ENCODE results near the gene ZC3H12D.

The ZC3H12D gene

GRCh38 chr6:149451376-149452036, 33.3 kb downstream of the ZC3H12D start:
- H4K20me1 ChIP-seq (ENCODE audit: insufficient read depth, low read length) = no peaks in the 10 kb centered on the region
- H3K4me3 ChIP-seq (ENCODE audit: low read length) = no peak overlapping the region
- no peak overlapping the region for H3K27ac ChIP-seq (ENCODE audit: low read length)
- no peaks in the 10 kb centered on the region for H3K9me2 ChIP-seq (replicated peaks; ENCODE audit: insufficient read depth, low read length)
- H2AFZ ChIP-seq (ENCODE audit: low read length) = no peak overlapping the region
- no peaks in the 10 kb centered on the region for H3K36me3 ChIP-seq (replicated peaks; ENCODE audit: insufficient read depth, low read length)
- no peak for DNase-seq
- H3K4me2 ChIP-seq (ENCODE audit: low read depth, low read length) = no peak overlapping the region
- no peak overlapping the region for H3K9ac ChIP-seq (ENCODE audit: low read length)
- H3K4me1 ChIP-seq (ENCODE audit: low read length) = no peaks in the 10 kb centered on the region
- TF ChIP-seq EZH2 (optimal IDR thresholded peaks at IDR 0.05; ENCODE audit: low read depth, low read length) (no peak), EZH2phosphoT487 (IDR thresholded peaks at IDR 0.05; ENCODE audit: low read length) (no peak), CTCF (IDR thresholded peaks at IDR 0.05; ENCODE audit: low read length) (no peak)
- no peaks in the 10 kb centered on the region for H3K27me3 ChIP-seq (replicated peaks; ENCODE audit: insufficient read depth, low read length)
- H3K9me3 ChIP-seq (replicated peaks; ENCODE audit: insufficient read depth, low read length) = no peaks in the 10 kb centered on the region
- H3F3A ChIP-seq (ENCODE audit: insufficient read depth, low read length) = no peaks in the 10 kb centered on the region
- H3K79me2 ChIP-seq (ENCODE audit: low read length) = no peaks in the 10 kb centered on the region

- no peak for TF ChIP-seq CTCF (IDR thresholded peaks at IDR 0.05; ENCODE audit: low read length)
- TF ChIP-seq EZH2phosphoT487 (IDR thresholded peaks at IDR 0.05; ENCODE audit: low read length) = no peak
- TF ChIP-seq EZH2 (optimal IDR thresholded peaks at IDR 0.05; ENCODE audit: low read depth, low read length) = no peak
- Histone ChIP-seq H3K27ac (ENCODE audit: low read length) (no peak overlapping the region), H3K4me2 (ENCODE audit: low read depth, low read length) (no peak overlapping the region), H3F3A (ENCODE audit: insufficient read depth, low read length) (no peaks in the 10 kb centered on the region), H3K27me3 (replicated peaks; ENCODE audit: insufficient read depth, low read length) (no peaks in the 10 kb centered on the region), H3K4me3 (ENCODE audit: low read length) (no peak overlapping the region), H3K9ac (ENCODE audit: low read length) (no peak overlapping the region), H3K9me3 (replicated peaks; ENCODE audit: insufficient read depth, low read length) (no peaks in the 10 kb centered on the region), H3K9me2 (replicated peaks; ENCODE audit: insufficient read depth, low read length) (no peaks in the 10 kb centered on the region), H3K36me3 (replicated peaks; ENCODE audit: insufficient read depth, low read length) (no peaks in the 10 kb centered on the region), H2AFZ (ENCODE audit: low read length) (no peak overlapping the region), H3K79me2 (ENCODE audit: low read length) (no peaks in the 10 kb centered on the region), H3K4me1 (ENCODE audit: low read length) (no peaks in the 10 kb centered on the region), H4K20me1 (ENCODE audit: insufficient read depth, low read length) (no peaks in the 10 kb centered on the region)
- no peak for DNase-seq
Observed at GRCh38 chr6:149450679-149451375, 34.0 kb downstream of the ZC3H12D start.

GRCh38 chr6:149449831-149450678, 34.8 kb downstream of the ZC3H12D start:
- H3K4me1 ChIP-seq (ENCODE audit: low read length) = no peaks in the 10 kb centered on the region
- no peak overlapping the region for H3K4me2 ChIP-seq (ENCODE audit: low read depth, low read length)
- H3K9me2 ChIP-seq (replicated peaks; ENCODE audit: insufficient read depth, low read length) = no peaks in the 10 kb centered on the region
- DNase-seq = no peak
- no peak overlapping the region for H3K9ac ChIP-seq (ENCODE audit: low read length)
- H3K27ac ChIP-seq (ENCODE audit: low read length) = no peak overlapping the region
- H3K79me2 ChIP-seq (ENCODE audit: low read length) = no peaks in the 10 kb centered on the region
- H3K27me3 ChIP-seq (replicated peaks; ENCODE audit: insufficient read depth, low read length) = no peaks in the 10 kb centered on the region
- H3K9me3 ChIP-seq (replicated peaks; ENCODE audit: insufficient read depth, low read length) = no peaks in the 10 kb centered on the region
- no peak overlapping the region for H3K4me3 ChIP-seq (ENCODE audit: low read length)
- no peak overlapping the region for H2AFZ ChIP-seq (ENCODE audit: low read length)
- no peaks in the 10 kb centered on the region for H3K36me3 ChIP-seq (replicated peaks; ENCODE audit: insufficient read depth, low read length)
- H4K20me1 ChIP-seq (ENCODE audit: insufficient read depth, low read length) = no peaks in the 10 kb centered on the region
- TF ChIP-seq EZH2 (optimal IDR thresholded peaks at IDR 0.05; ENCODE audit: low read depth, low read length) = no peak
- TF ChIP-seq EZH2phosphoT487 (IDR thresholded peaks at IDR 0.05; ENCODE audit: low read length) = no peak
- no peak for TF ChIP-seq CTCF (IDR thresholded peaks at IDR 0.05; ENCODE audit: low read length)
- no peaks in the 10 kb centered on the region for H3F3A ChIP-seq (ENCODE audit: insufficient read depth, low read length)

Data from MM.1S (cell line).